Adrenal gland (tissue), 12 donors: Measurements from ENCODE around the gene SLC8A2. TPM values are rescaled to one million over a fixed set of nuclear protein-coding genes. Genes with fewer than 3 reads are reported as not detected.
"Not testable (repeated sequence)": the region's sequence is repeated elsewhere in the genome, so short reads cannot be mapped to it uniquely, and the experiment has no call there.

Experiments
- DNase-seq, 7 donors: peaks; one replicate each; pipeline ENCODE4 v3.0.0-alpha.2; 2019 to 2020
- H3K27ac ChIP-seq, 5 donors: fragments of 200-600 bp; sonication (generic) in 4 of 5; 1 replicate in 3 of 5; 2 replicates in 2 of 5; pipeline versions ENCODE4 v1.5.1 to v1.8.0; 2016 to 2020; ENCODE audit warnings: mild to moderate bottlenecking in 1 of 5
- H3K27me3 ChIP-seq: fragments of 200-600 bp; 2 replicates; pipeline ENCODE4 v1.8.0; 2021
- H3K36me3 ChIP-seq, 2 donors: fragments of 200-600 bp; replicated peaks in 1 of 2; 1 replicate in 1 of 2; 2 replicates in 1 of 2; pipeline versions ENCODE4 v1.5.1 to v1.8.0; 2018 to 2022
- H3K4me1 ChIP-seq, 2 donors: fragments of 200-600 bp; replicated peaks in 1 of 2; 1 replicate in 1 of 2; 2 replicates in 1 of 2; pipeline versions ENCODE4 v1.5.1 to v1.8.0; 2018 to 2021
- H3K4me3 ChIP-seq, 4 donors: fragments of 200-600 bp; sonication (generic) in 3 of 4; one replicate each; pipeline ENCODE4 v1.5.1; 2016 to 2018
- H3K9me3 ChIP-seq, 3 donors: fragments of 200-600 bp; sonication (generic) in 1 of 3; replicated peaks in 1 of 3; 1 replicate in 2 of 3; 2 replicates in 1 of 3; pipeline versions ENCODE4 v1.5.1 to v1.8.0; 2016 to 2021
- POLR2A ChIP-seq, 2 donors: fragments of 450-650 bp; IDR thresholded peaks; one replicate each; pipeline ENCODE4 v1.6.1; 2017; ENCODE audit warnings: antibody characterized with exemption in 2 of 2, mild to moderate bottlenecking in 2 of 2, moderate library complexity in 1 of 2
- WGBS, 4 donors: extraction: QIAGEN DNeasy Blood & Tissue Kit in 2 of 4; methylation state at CpG; one replicate each; pipeline versions ENCODE4 v1.1.5 to v1.1.7; 2013 to 2017; 5-methylcytosine and 5-hydroxymethylcytosine counted together
- intact Hi-C, 2 donors: fragments of 100-400 bp; cut with DNase I; formaldehyde crosslinking; loops; one replicate each; pipeline versions ENCODE4 v1.14.1 to v1.15.0; 2022 to 2023
- polyA plus RNA-seq, 3 donors: library from polyadenylated mRNA; stranded (reverse); fragments of 200-250 nt in 2 of 3; fragments of 350-450 nt in 1 of 3; fragmentation: Illumina TruSeq in 1 of 3; extraction: RNeasy Lipid Tissue Mini Kit (QIAGEN cat#74804) in 1 of 3; gene quantifications; one replicate each; pipeline ENCODE4 v1.2.3, GENCODE V29; 2013 to 2014
- total RNA-seq, 9 donors: library from RNA; depleted of rRNA in 4 of 9; stranded (reverse); fragments of >200 nt in 4 of 9; fragments of 120-200 nt in 1 of 9; fragmentation: NEBNext Ultra II Directional in 1 of 9; extraction: Animal tissue kit (Norgen Biotek cat#: 25700) in 1 of 9; gene quantifications; one replicate each; pipeline versions ENCODE4 v1.1.0 to v1.2.4, GENCODE V29; 2013 to 2023
- TF ChIP-seq, protein P1 (sequence below), 6 experiments: fragments of 450-650 bp in 4 of 6; fragments of 200-600 bp in 2 of 6; sonication (generic) in 1 of 6; IDR thresholded peaks; 1 replicate in 5 of 6; 2 replicates in 1 of 6; pipeline versions ENCODE4 v1.5.1 to v1.8.0; 2016 to 2021; ENCODE audit warnings: antibody characterized with exemption in 6 of 6, mild to moderate bottlenecking in 2 of 6, moderate library complexity in 1 of 6
- donor health status: healthy with polysubstance abuse.
- donor health status: Bipolar disorder and iron deficiency.
- donor health status: DM: yes; HTN: yes; CAD: no.
- donor health status: DM: no; HTN: no; CAD: no.
- donor health status: DM: no; HTN: no; CAD: no.
- donor health status: DM: yes; HTN: yes; CAD: no.

SLC8A2 gene
- total and polyA plus RNA-seq, 12 donors: 0.22 to 6.1 (median 3.0) TPM; not detected in 3

GRCh38 chr19:47390533-47391488, 80.9 kb downstream of the SLC8A2 start:
- intact Hi-C loops: loop anchor here (2.0 to 5.0 kb wide), 2 partner anchors 94 kb away; no protein-coding TSS in a partner anchor
- WGBS, 4 donors: 65 to 73% (median 66%) methylated on average over 20 of the region's 20 CpGs
- TF ChIP-seq, protein P1, sequence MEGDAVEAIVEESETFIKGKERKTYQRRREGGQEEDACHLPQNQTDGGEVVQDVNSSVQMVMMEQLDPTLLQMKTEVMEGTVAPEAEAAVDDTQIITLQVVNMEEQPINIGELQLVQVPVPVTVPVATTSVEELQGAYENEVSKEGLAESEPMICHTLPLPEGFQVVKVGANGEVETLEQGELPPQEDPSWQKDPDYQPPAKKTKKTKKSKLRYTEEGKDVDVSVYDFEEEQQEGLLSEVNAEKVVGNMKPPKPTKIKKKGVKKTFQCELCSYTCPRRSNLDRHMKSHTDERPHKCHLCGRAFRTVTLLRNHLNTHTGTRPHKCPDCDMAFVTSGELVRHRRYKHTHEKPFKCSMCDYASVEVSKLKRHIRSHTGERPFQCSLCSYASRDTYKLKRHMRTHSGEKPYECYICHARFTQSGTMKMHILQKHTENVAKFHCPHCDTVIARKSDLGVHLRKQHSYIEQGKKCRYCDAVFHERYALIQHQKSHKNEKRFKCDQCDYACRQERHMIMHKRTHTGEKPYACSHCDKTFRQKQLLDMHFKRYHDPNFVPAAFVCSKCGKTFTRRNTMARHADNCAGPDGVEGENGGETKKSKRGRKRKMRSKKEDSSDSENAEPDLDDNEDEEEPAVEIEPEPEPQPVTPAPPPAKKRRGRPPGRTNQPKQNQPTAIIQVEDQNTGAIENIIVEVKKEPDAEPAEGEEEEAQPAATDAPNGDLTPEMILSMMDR (IDR thresholded peaks at IDR 0.05): no peak
- no peak for TF ChIP-seq POLR2A (IDR thresholded peaks at IDR 0.05)
- Histone ChIP-seq H3K27ac (no peak overlapping the region), H3K4me3 (no peak overlapping the region), H3K9me3 (no peaks in the 10 kb centered on the region), H3K27me3 (no peaks in the 10 kb centered on the region), H3K4me1 (no peaks in the 10 kb centered on the region), H3K36me3 (no peaks in the 10 kb centered on the region)
- no peak for DNase-seq

- Histone ChIP-seq H3K4me3 (no peak overlapping the region), H3K9me3 (no peaks in the 10 kb centered on the region), H3K27me3 (no peaks in the 10 kb centered on the region), H3K36me3 (no peaks in the 10 kb centered on the region), H3K27ac (peak overlapping the region in 2 of 5 donors; percentile 21 to 52), H3K4me1 (no peaks in the 10 kb centered on the region)
- DNase-seq: peak in 3 of 7 donors; percentile 36 to 62 (median 51)
- intact Hi-C loops: no loop called here
- TF ChIP-seq POLR2A (IDR thresholded peaks at IDR 0.05): no peak
- TF ChIP-seq, protein P1 (IDR thresholded peaks at IDR 0.05): no peak
- WGBS, 4 donors: 58 to 72% (median 64%) methylated on average over 9 of the region's 9 CpGs
Measured at GRCh38 chr19:47389150-47389556, 82.5 kb downstream of the SLC8A2 start.

DNA sequence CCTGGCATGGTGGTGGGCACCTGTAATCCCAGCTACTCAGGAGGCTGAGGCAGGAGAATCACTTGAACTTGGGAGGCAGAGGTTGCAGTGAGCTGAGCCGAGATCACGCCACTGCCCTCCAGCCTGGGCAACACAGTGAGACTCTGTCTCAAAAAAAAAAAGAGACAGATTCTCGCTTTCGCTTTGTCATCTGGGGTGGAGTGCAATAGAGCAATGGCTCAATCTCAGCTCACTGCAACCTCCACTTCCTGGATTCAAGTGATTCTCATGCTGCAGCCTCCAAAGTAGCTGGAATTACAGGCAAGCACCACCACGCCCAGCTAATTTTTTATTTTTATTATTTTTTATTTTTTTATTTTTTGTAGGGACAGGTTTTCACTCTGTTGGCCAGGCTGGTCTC, 83.0 kb downstream of the SLC8A2 start:
- 71 to 76% (median 74%) methylated on average over 3 to 5 of the region's 5 CpGs for WGBS, 4 donors
- DNase-seq, intact Hi-C loops, H3K4me3 ChIP-seq, H3K36me3 ChIP-seq, H3K27me3 ChIP-seq, H3K4me1 ChIP-seq, H3K9me3 ChIP-seq: not testable (repeated sequence)
- H3K27ac ChIP-seq: peak overlapping the region in 2 of 5 donors; percentile 21 to 64

DNA sequence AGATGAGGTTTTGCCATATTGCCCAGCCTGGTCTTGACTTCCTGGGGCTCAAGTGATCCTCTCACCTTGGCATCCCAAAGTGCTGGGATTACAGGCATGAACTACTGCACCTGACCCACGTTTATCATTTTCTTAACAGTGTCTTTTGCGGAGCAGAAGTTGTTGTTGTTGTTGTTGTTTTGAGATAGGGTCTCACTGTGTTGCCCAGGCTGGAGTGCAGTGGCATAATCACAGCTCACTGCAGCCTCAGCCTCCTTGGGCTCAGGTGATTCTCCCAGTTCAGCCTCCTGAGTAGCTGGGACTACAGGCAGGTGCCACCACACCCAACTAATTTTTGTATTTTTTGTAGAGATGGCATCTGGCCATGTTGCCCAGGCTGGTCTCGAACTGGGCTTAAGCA, 84.1 kb downstream of the SLC8A2 start:
- 70 to 76% (median 73%) methylated on average over 3 of the region's 3 CpGs for WGBS, 4 donors

DNA sequence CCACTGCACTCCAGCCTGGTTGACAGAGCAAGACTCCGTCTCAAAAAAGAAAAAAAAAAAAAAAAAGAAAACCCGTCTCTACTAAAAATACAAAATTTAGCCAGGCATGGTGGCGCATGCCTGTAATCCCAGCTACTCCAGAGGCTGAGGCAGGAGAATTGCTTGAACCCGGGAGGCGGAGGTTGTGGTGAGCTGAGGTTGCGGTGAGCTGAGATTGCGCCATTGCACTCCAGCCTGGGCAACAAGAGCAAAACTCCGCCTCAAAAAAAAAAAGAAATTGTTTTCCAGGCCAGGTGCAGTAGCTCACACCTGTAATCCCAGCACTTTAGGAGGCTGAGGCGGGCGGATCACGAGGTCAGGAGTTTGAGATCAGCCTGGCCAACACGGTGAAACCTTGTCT, 85.1 kb downstream of the SLC8A2 start:
- H3K36me3 ChIP-seq, intact Hi-C loops, H3K27ac ChIP-seq, H3K27me3 ChIP-seq, H3K4me1 ChIP-seq, H3K9me3 ChIP-seq, DNase-seq, H3K4me3 ChIP-seq: not testable (repeated sequence)
- WGBS, 4 donors: 76 to 86% (median 81%) methylated on average over 12 of the region's 12 CpGs

More for the DNA sequence above, 84.1 kb downstream of the SLC8A2 start:
- H3K4me3 ChIP-seq, H3K9me3 ChIP-seq, H3K27ac ChIP-seq, intact Hi-C loops, H3K36me3 ChIP-seq, H3K4me1 ChIP-seq, DNase-seq, H3K27me3 ChIP-seq: not testable (repeated sequence)

GRCh38 chr19:47384533-47384932, 87.2 kb downstream of the SLC8A2 start:
- H3K4me3 ChIP-seq, intact Hi-C loops, DNase-seq, H3K27me3 ChIP-seq, H3K9me3 ChIP-seq, H3K4me1 ChIP-seq, H3K27ac ChIP-seq: not testable (repeated sequence)
- WGBS, 4 donors: 82 to 89% (median 84%) methylated on average over 4 of the region's 4 CpGs
- H3K36me3 ChIP-seq: peaks cover 0 to 28% of the 10 kb centered on the region in 2 donors

DNA sequence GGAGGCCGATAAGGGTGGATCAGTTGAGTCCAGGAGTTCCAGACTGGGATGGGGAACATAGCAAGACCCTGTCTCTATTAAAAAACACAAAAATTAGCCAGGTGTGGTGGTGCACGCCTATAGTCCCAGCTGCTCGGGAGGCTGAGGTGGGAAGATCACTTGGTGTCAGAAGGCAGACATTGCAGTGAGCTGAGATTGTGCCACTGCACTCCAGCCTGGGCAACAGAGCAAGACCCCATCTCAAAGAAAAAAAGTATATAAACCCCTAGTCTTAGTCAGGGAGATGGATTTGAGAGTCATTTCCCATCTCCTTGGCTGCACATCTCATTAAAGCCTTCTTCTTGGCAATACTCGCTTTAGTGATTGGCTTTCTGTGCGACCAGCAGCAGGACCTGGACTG, 87.8 kb downstream of the SLC8A2 start:
- H3K27me3 ChIP-seq, DNase-seq, H3K4me3 ChIP-seq, H3K9me3 ChIP-seq, H3K4me1 ChIP-seq, H3K27ac ChIP-seq, intact Hi-C loops: not testable (repeated sequence)
- peaks cover 0 to 28% of the 10 kb centered on the region in 2 donors for H3K36me3 ChIP-seq
- WGBS, 4 donors: 72 to 81% (median 79%) methylated on average over 5 of the region's 5 CpGs
